T-helper 17 cell (primary cell): ENCODE results near the gene NOXA1. TPM values are rescaled to one million over a fixed set of nuclear protein-coding genes. Genes with fewer than 3 reads are reported as not detected.

Experiments
- ATAC-seq: fragments of 150-1000 bp; cut with Tn5 transposase; 2 replicates; pipeline ENCODE4 v1.10.0; 2021; ENCODE audit warnings: mild to moderate bottlenecking, moderate library complexity
- DNase-seq, 3 donors: peaks; one replicate each; pipeline versions ENCODE4 v3.0.0 to v3.0.0-alpha.2; 2020 to 2021
- H3K9me3 ChIP-seq: one replicate; pipeline ENCODE4 v1.7.0; 2013; ENCODE audit warnings: low read length, mild to moderate bottlenecking; ENCODE audit not compliant: control insufficient read depth, poor library complexity, severe bottlenecking
- H3K27ac Mint-ChIP-seq: one replicate; pipeline ENCODE4 v1.8.0; 2022; ENCODE audit warnings: mild to moderate bottlenecking, moderate library complexity, mixed read lengths
- H3K27me3 Mint-ChIP-seq: one replicate; pipeline ENCODE4 v1.8.0; 2022; ENCODE audit warnings: mixed read lengths
- H3K36me3 Mint-ChIP-seq: one replicate; pipeline ENCODE4 v1.8.0; 2022; ENCODE audit warnings: low read depth, mixed read lengths
- H3K4me1 Mint-ChIP-seq: one replicate; pipeline ENCODE4 v1.8.0; 2022; ENCODE audit warnings: mild to moderate bottlenecking, mixed read lengths
- H3K4me3 Mint-ChIP-seq: one replicate; pipeline ENCODE4 v1.8.0; 2022; ENCODE audit warnings: mild to moderate bottlenecking, moderate library complexity, mixed read lengths
- total RNA-seq, 4 donors: library from RNA in 2 of 4; stranded (reverse) in 2 of 4; gene quantifications; one replicate each; pipeline ENCODE4 v1.2.3 and lab custom pipeline; 2022 to 2026

Gene NOXA1
- total RNA-seq, 2 donors from 2014 or later: 3.0 to 3.3 TPM

- Mint-ChIP-seq H3K4me3 (no peak overlapping the region), H3K4me1 (peaks cover 7% of the 10 kb centered on the region), H3K36me3 (no peaks in the 10 kb centered on the region), H3K27ac (no peak overlapping the region), H3K27me3 (no peaks in the 10 kb centered on the region)
- H3K9me3 ChIP-seq: no peaks in the 10 kb centered on the region
- ATAC-seq (no peak), DNase-seq (no peak)
Measured at GRCh38 chr9:137392232-137393007, 30.8 kb upstream of the NOXA1 start.

GRCh38 chr9:137393176-137394150, 29.7 kb upstream of the NOXA1 start:
- Mint-ChIP-seq H3K36me3 (no peaks in the 10 kb centered on the region), H3K27ac (no peak overlapping the region), H3K27me3 (no peaks in the 10 kb centered on the region), H3K4me1 (peaks cover 5% of the 10 kb centered on the region), H3K4me3 (no peak overlapping the region)
- no peak for ATAC-seq
- DNase-seq: no peak
- no peaks in the 10 kb centered on the region for H3K9me3 ChIP-seq

GRCh38 chr9:137394866-137395665, 28.1 kb upstream of the NOXA1 start:
- DNase-seq (no peak), ATAC-seq (no peak)
- Mint-ChIP-seq H3K4me3 (no peak overlapping the region), H3K27ac (no peak overlapping the region), H3K36me3 (no peaks in the 10 kb centered on the region), H3K4me1 (peaks cover 3% of the 10 kb centered on the region), H3K27me3 (no peaks in the 10 kb centered on the region)
- no peaks in the 10 kb centered on the region for H3K9me3 ChIP-seq

- no peak overlapping the region for H3K27ac Mint-ChIP-seq
- H3K4me3 Mint-ChIP-seq: no peak overlapping the region
- no peak for ATAC-seq
- no peaks in the 10 kb centered on the region for H3K36me3 Mint-ChIP-seq
- H3K27me3 Mint-ChIP-seq: no peaks in the 10 kb centered on the region
- H3K4me1 Mint-ChIP-seq: peaks cover 6% of the 10 kb centered on the region
- H3K9me3 ChIP-seq: no peaks in the 10 kb centered on the region
- no peak for DNase-seq
Measured at GRCh38 chr9:137395666-137396010, 27.6 kb upstream of the NOXA1 start.

GRCh38 chr9:137396227-137396626, 27.0 kb upstream of the NOXA1 start:
- DNase-seq: no peak
- no peaks in the 10 kb centered on the region for H3K9me3 ChIP-seq
- Mint-ChIP-seq H3K4me3 (no peak overlapping the region), H3K27ac (no peak overlapping the region), H3K36me3 (no peaks in the 10 kb centered on the region), H3K4me1 (peaks cover 6% of the 10 kb centered on the region), H3K27me3 (no peaks in the 10 kb centered on the region)
- no peak for ATAC-seq

GRCh38 chr9:137396634-137397367, 26.4 kb upstream of the NOXA1 start:
- H3K4me3 Mint-ChIP-seq: no peak overlapping the region

GRCh38 chr9:137397675-137398423, 25.3 kb upstream of the NOXA1 start:
- Mint-ChIP-seq H3K4me3 (no peak overlapping the region), H3K4me1 (peaks cover 10% of the 10 kb centered on the region), H3K27ac (peak overlapping the region; percentile 77), H3K27me3 (no peaks in the 10 kb centered on the region), H3K36me3 (peaks cover 4% of the 10 kb centered on the region)
- DNase-seq (no peak), ATAC-seq (no peak)
- H3K9me3 ChIP-seq: no peaks in the 10 kb centered on the region

More at GRCh38 chr9:137396634-137397367, 26.4 kb upstream of the NOXA1 start:
- peaks cover 6% of the 10 kb centered on the region for H3K4me1 Mint-ChIP-seq
- H3K27me3 Mint-ChIP-seq: no peaks in the 10 kb centered on the region
- no peaks in the 10 kb centered on the region for H3K9me3 ChIP-seq
- no peaks in the 10 kb centered on the region for H3K36me3 Mint-ChIP-seq
- ATAC-seq: no peak
- no peak for DNase-seq
- no peak overlapping the region for H3K27ac Mint-ChIP-seq

GRCh38 chr9:137398561-137399468, 24.4 kb upstream of the NOXA1 start:
- H3K27ac Mint-ChIP-seq: peak overlapping the region; percentile 29
- no peaks in the 10 kb centered on the region for H3K27me3 Mint-ChIP-seq
- H3K4me3 Mint-ChIP-seq: no peak overlapping the region

GRCh38 chr9:137402746-137403145, 20.4 kb upstream of the NOXA1 start:
- peaks cover 4% of the 10 kb centered on the region for H3K36me3 Mint-ChIP-seq
- no peak overlapping the region for H3K4me3 Mint-ChIP-seq
- H3K27ac Mint-ChIP-seq: no peak overlapping the region
- no peaks in the 10 kb centered on the region for H3K9me3 ChIP-seq
- no peak for ATAC-seq
- H3K4me1 Mint-ChIP-seq: peaks cover 9% of the 10 kb centered on the region
- no peak for DNase-seq
- H3K27me3 Mint-ChIP-seq: no peaks in the 10 kb centered on the region

More at GRCh38 chr9:137398561-137399468, 24.4 kb upstream of the NOXA1 start:
- ATAC-seq: no peak
- no peak for DNase-seq
- Mint-ChIP-seq H3K36me3 (peaks cover 4% of the 10 kb centered on the region), H3K4me1 (peaks cover 10% of the 10 kb centered on the region)
- H3K9me3 ChIP-seq: no peaks in the 10 kb centered on the region

- Mint-ChIP-seq H3K27ac (no peak overlapping the region), H3K4me3 (no peak overlapping the region), H3K4me1 (peaks cover 9% of the 10 kb centered on the region), H3K27me3 (no peaks in the 10 kb centered on the region), H3K36me3 (peaks cover 4% of the 10 kb centered on the region)
- DNase-seq (no peak), ATAC-seq (no peak)
- no peaks in the 10 kb centered on the region for H3K9me3 ChIP-seq
Measured at GRCh38 chr9:137403269-137403668, 19.9 kb upstream of the NOXA1 start.

GRCh38 chr9:137404961-137405567, 18.1 kb upstream of the NOXA1 start:
- H3K36me3 Mint-ChIP-seq: peaks cover 4% of the 10 kb centered on the region
- ATAC-seq (no peak), DNase-seq (no peak)
- peaks cover 9% of the 10 kb centered on the region for H3K4me1 Mint-ChIP-seq
- H3K9me3 ChIP-seq: no peaks in the 10 kb centered on the region
- no peaks in the 10 kb centered on the region for H3K27me3 Mint-ChIP-seq
- no peak overlapping the region for H3K27ac Mint-ChIP-seq
- H3K4me3 Mint-ChIP-seq: no peak overlapping the region
